HepG2 (cell line): ENCODE data around the gene GCH1. TPM values are rescaled to one million over a fixed set of nuclear protein-coding genes. Genes with fewer than 3 reads are reported as not detected.
A peak's percentile ranks its signal among the peaks of the same experiment; 100 is the strongest.

Source experiments
- ATAC-seq: fragments of 200-7000 bp; cut with Tn5 transposase; 3 replicates; pipeline ENCODE4 v1.9.1; 2020; ENCODE audit warnings: mild to moderate bottlenecking, moderate library complexity
- Bru-seq: library from RNA; stranded (reverse); fragments of 400-500 nt; gene quantifications from one replicate; lab custom pipeline; 2021; lab: Mats Ljungman, UMichigan
- BruChase-seq, 2 experiments: library from RNA; stranded (reverse); fragments of 400-500 nt; gene quantifications; one replicate each; lab custom pipeline; 2021; lab: Mats Ljungman, UMichigan
- BruUV-seq: library from RNA; stranded (reverse); fragments of 400-500 nt; replicated peaks from 2 replicates; lab custom pipeline; 2021; lab: Mats Ljungman, UMichigan
- CTCF ChIA-PET: fragments of 300-600 bp; formaldehyde crosslinking; extraction: SDS; loops from one replicate; lab custom pipeline; 2021; ENCODE audit warnings: low total read pairs, inconsistent platforms, low intra/inter-chr PET ratio; lab: Yijun Ruan, JAX
- POLR2A ChIA-PET: fragments of 350-600 bp; sonication (Branson Sonifier 250); formaldehyde crosslinking; loops from one replicate; lab custom pipeline; 2020; ENCODE audit warnings: antibody characterized with exemption, inconsistent platforms; lab: Yijun Ruan, JAX
- DNase-seq: peaks from one replicate; pipeline ENCODE4 v3.0.0-alpha.2; 2015; ENCODE audit warnings: low spot score
- FAIRE-seq: peaks from 3 replicates; lab custom pipeline; 2011; peaks lifted over from hg19 to GRCh38; lab: Jason Lieb, UNC
- H2AFZ ChIP-seq: one replicate; pipeline ENCODE4 v1.6.1; 2011; ENCODE audit warnings: low read length, inconsistent platforms
- H3K27ac ChIP-seq: fragments of 300-600 bp; 3 replicates; pipeline ENCODE4 v1.8.0; 2011; ENCODE audit warnings: mixed run types, mild to moderate bottlenecking, mixed read lengths, low read length, inconsistent platforms; ENCODE audit not compliant: insufficient read depth; ENCODE audit errors: extremely low read length
- H3K27me3 ChIP-seq, 2 experiments: fragments of 200-600 bp in 1 of 2; 2 replicates in 1 of 2; 3 replicates in 1 of 2; pipeline versions ENCODE4 v1.6.0 to v1.8.0; 2011; ENCODE audit warnings: low read length in 2 of 2, mild to moderate bottlenecking in 2 of 2, moderate library complexity in 2 of 2, inconsistent platforms in 1 of 2; ENCODE audit not compliant: insufficient read depth in 2 of 2, control insufficient read depth in 1 of 2
- H3K36me3 ChIP-seq, 2 experiments: fragments of 200-600 bp in 1 of 2; replicated peaks in 1 of 2; 2 replicates in 1 of 2; 3 replicates in 1 of 2; pipeline versions ENCODE4 v1.5.1 to v1.8.0; 2011; ENCODE audit warnings: low read length in 2 of 2, inconsistent platforms in 1 of 2; ENCODE audit not compliant: insufficient read depth in 2 of 2, control insufficient read depth in 1 of 2
- H3K4me1 ChIP-seq: 2 replicates; pipeline ENCODE4 v1.5.1; 2012; ENCODE audit warnings: low read length, inconsistent platforms; ENCODE audit not compliant: insufficient read depth
- H3K4me2 ChIP-seq: 2 replicates; pipeline ENCODE4 v1.6.0; 2011; ENCODE audit warnings: low read depth, low read length, inconsistent platforms
- H3K4me3 ChIP-seq, 3 experiments: fragments of 200-600 bp in 1 of 3; sonication (generic), shearing (Covaris generic) in 1 of 3; replicated peaks in 1 of 3; 2 replicates each; pipeline ENCODE4 v1.5.1; 2011 to 2016; ENCODE audit warnings: low read length in 3 of 3, inconsistent platforms in 2 of 3, low read depth in 2 of 3, mild to moderate bottlenecking in 2 of 3, control low read depth in 1 of 3, mixed read lengths in 1 of 3; ENCODE audit not compliant: insufficient read depth in 1 of 3
- H3K79me2 ChIP-seq: one replicate; pipeline ENCODE4 v1.6.1; 2011; ENCODE audit warnings: low read length, inconsistent platforms; ENCODE audit not compliant: insufficient read depth
- H3K9ac ChIP-seq: 2 replicates; pipeline ENCODE4 v1.6.0; 2011; ENCODE audit warnings: mild to moderate bottlenecking, low read depth, low read length, inconsistent platforms; ENCODE audit not compliant: insufficient read depth
- H3K9me3 ChIP-seq: 2 replicates; pipeline ENCODE4 v1.5.1; 2012; ENCODE audit warnings: mild to moderate bottlenecking, low read length
- H4K20me1 ChIP-seq: 2 replicates; pipeline ENCODE4 v1.6.0; 2011; ENCODE audit warnings: inconsistent platforms, mild to moderate bottlenecking, low read length, moderate library complexity; ENCODE audit not compliant: insufficient read depth
- HNRNPL ChIP-seq: fragments of 200-400 bp; formaldehyde crosslinking; IDR thresholded peaks from 2 replicates; pipeline ENCODE4 v1.6.1; 2017; ENCODE audit warnings: mild to moderate bottlenecking, low read depth, low read length
- KAT8 ChIP-seq: IDR thresholded peaks from 2 replicates; pipeline ENCODE4 v1.6.1; 2016; ENCODE audit warnings: missing genetic modification reagents, missing compliant biosample characterization
- KDM2A ChIP-seq: sonication (generic); formaldehyde crosslinking; IDR thresholded peaks from 2 replicates; pipeline ENCODE4 v1.4.0; 2020; ENCODE audit warnings: low read depth, missing genetic modification reagents, borderline replicate concordance
- NCOA5 ChIP-seq: sonication (generic); formaldehyde crosslinking; IDR thresholded peaks from 2 replicates; pipeline ENCODE4 v1.4.0; 2020; ENCODE audit warnings: missing genetic modification reagents
- NRL ChIP-seq: sonication (generic); formaldehyde crosslinking; IDR thresholded peaks from 2 replicates; pipeline ENCODE4 v1.5.0; 2020; ENCODE audit warnings: missing genetic modification reagents, mild to moderate bottlenecking, moderate library complexity, borderline replicate concordance
- PBX2 ChIP-seq: IDR thresholded peaks from 2 replicates; pipeline ENCODE4 v1.6.1; 2016; ENCODE audit warnings: control low read depth
- SALL1 ChIP-seq: sonication (generic); formaldehyde crosslinking; IDR thresholded peaks from 2 replicates; pipeline ENCODE4 v1.8.0; 2022; ENCODE audit warnings: mild to moderate bottlenecking, missing genetic modification reagents
- SYNCRIP ChIP-seq: fragments of 200-400 bp; formaldehyde crosslinking; IDR thresholded peaks from 2 replicates; pipeline ENCODE4 v1.6.1; 2018; ENCODE audit warnings: mild to moderate bottlenecking, low read depth, low read length; ENCODE audit not compliant: insufficient read depth
- TGIF2 ChIP-seq: IDR thresholded peaks from 2 replicates; pipeline ENCODE4 v1.6.1; 2016; ENCODE audit warnings: control low read depth, missing compliant biosample characterization
- ZBTB43 ChIP-seq: sonication (generic); formaldehyde crosslinking; conservative IDR thresholded peaks from 2 replicates; pipeline ENCODE4 v1.4.0; 2020; ENCODE audit warnings: missing genetic modification reagents
- ZNF101 ChIP-seq: sonication (generic); formaldehyde crosslinking; IDR thresholded peaks from 2 replicates; pipeline ENCODE4 v1.4.0; 2020; ENCODE audit warnings: mild to moderate bottlenecking, low read depth, missing genetic modification reagents, borderline replicate concordance
- ZNF44 ChIP-seq: sonication (generic); formaldehyde crosslinking; IDR thresholded peaks from 2 replicates; pipeline ENCODE4 v1.5.1; 2020; ENCODE audit warnings: mild to moderate bottlenecking, missing genetic modification reagents
- ZNF556 ChIP-seq: sonication (generic); formaldehyde crosslinking; IDR thresholded peaks from 2 replicates; pipeline ENCODE4 v1.4.0; 2020; ENCODE audit warnings: mild to moderate bottlenecking, missing genetic modification reagents, borderline replicate concordance
- ZNF570 ChIP-seq: sonication (generic); formaldehyde crosslinking; IDR thresholded peaks from 2 replicates; pipeline ENCODE4 v1.4.0; 2020; ENCODE audit warnings: mild to moderate bottlenecking, missing genetic modification reagents, borderline replicate concordance
- ZNF660 ChIP-seq: sonication (generic); formaldehyde crosslinking; IDR thresholded peaks from 2 replicates; pipeline ENCODE4 v1.5.1; 2020; ENCODE audit warnings: mild to moderate bottlenecking, low read depth, missing genetic modification reagents, borderline replicate concordance
- WGBS: methylation state at CpG from one replicate; pipeline ENCODE4 v1.1.6; 2017; ENCODE audit warnings: low lambda C conversion rate; 5-methylcytosine and 5-hydroxymethylcytosine counted together
- in situ Hi-C: cut with HindIII; loops from 2 replicates; pipeline ENCODE4 v1.10.0; 2017; ENCODE audit warnings: low pct_unique_long_range_greater_than_20kb; ENCODE audit not compliant: extremely low pct_ligation_motif_present
- intact Hi-C: fragments of 100-400 bp; cut with micrococcal nuclease; formaldehyde crosslinking; loops from one replicate; pipeline ENCODE4 v1.10.0; 2022; ENCODE audit not compliant: unreplicated experiment
- long read RNA-seq, 2 experiments: library from RNA in 1 of 2; library from polyadenylated mRNA in 1 of 2; stranded (forward) in 1 of 2; unstranded in 1 of 2; transcript quantifications; one replicate each; pipeline ENCODE4 v2.0.0, GENCODE V29; 2019 to 2022
- polyA minus RNA-seq, 3 experiments: library from RNA; depleted of rRNA, polyadenylated mRNA; stranded (reverse); fragments of >200 nt; gene quantifications; 2 replicates each; pipeline ENCODE4 v1.2.3, GENCODE V29; 2011; ENCODE audit warnings: low replicate concordance in 1 of 3
- polyA plus RNA-seq, 8 experiments: library from polyadenylated mRNA; depleted of rRNA in 3 of 8; stranded (reverse) in 7 of 8; unstranded in 1 of 8; fragments of >200 nt; fragmentation: Illumina TruSeq in 4 of 8; extraction: Trizol in 4 of 8; gene quantifications; 2 replicates each; pipeline versions ENCODE4 v1.2.1 to v1.2.3, GENCODE V29; 2011 to 2016; ENCODE audit warnings: low read depth in 4 of 8, missing spikeins in 1 of 8, mixed read lengths in 1 of 8; ENCODE audit not compliant: insufficient read depth in 1 of 8
- total RNA-seq, 5 experiments: library from RNA; depleted of rRNA; stranded (reverse); fragments of >200 nt; fragmentation: Illumina TruSeq; extraction: Trizol; gene quantifications; 2 replicates each; pipeline ENCODE4 v1.2.3, GENCODE V29; 2016; ENCODE audit warnings: low read depth in 1 of 5

GCH1 gene
- total RNA-seq (2016; rRNA removed; fragmentation: Illumina TruSeq; extraction: Trizol) (25.2 and 33.2 TPM in 2 replicates), polyA plus RNA-seq (2011; rRNA removed) (13.7 and 15.0 TPM in 2 replicates), polyA minus RNA-seq (2011; rRNA and poly(A)+ RNA removed; ENCODE audit: low replicate concordance) (7.7 and 10.6 TPM in 2 replicates), Bru-seq, nascent RNA (percentile 69 among the genes with signal in this experiment), BruChase-seq, experiment 1, labeled RNA remaining after a 6-hour chase (percentile 77 among the genes with signal in this experiment), BruChase-seq, experiment 2, labeled RNA remaining after a 2-hour chase (percentile 72 among the genes with signal in this experiment)
- 3.4 and 3.8 TPM in 2 replicates for total RNA-seq (2016; cell fraction: cytosol; rRNA removed; fragmentation: Illumina TruSeq; extraction: Trizol; ENCODE audit: low read depth)
- total RNA-seq (2016; cell fraction: insoluble cytoplasmic fraction; rRNA removed; fragmentation: Illumina TruSeq; extraction: Trizol), result 25.3 and 36.5 TPM in 2 replicates
- total RNA-seq (2016; cell fraction: membrane; rRNA removed; fragmentation: Illumina TruSeq; extraction: Trizol), result 13.8 and 15.9 TPM in 2 replicates
- 18.2 and 22.1 TPM in 2 replicates for total RNA-seq (2016; cell fraction: nucleus; rRNA removed; fragmentation: Illumina TruSeq; extraction: Trizol)
- polyA plus RNA-seq (2011; cell fraction: cytosol; rRNA removed), result 9.2 and 12.4 TPM in 2 replicates
- polyA plus RNA-seq (2011; cell fraction: nucleus; rRNA removed), result 11.5 and 13.2 TPM in 2 replicates
- 13.8 and 16.8 TPM in 2 replicates for polyA plus RNA-seq (2012)
- 2.1 and 2.3 TPM in 2 replicates for polyA plus RNA-seq (2016; cell fraction: cytosol; fragmentation: Illumina TruSeq; extraction: Trizol; ENCODE audit: low read depth)
- polyA plus RNA-seq (2016; cell fraction: insoluble cytoplasmic fraction; fragmentation: Illumina TruSeq; extraction: Trizol; ENCODE audit: low read depth), result 35.3 and 42.9 TPM in 2 replicates
- 10.6 and 11.2 TPM in 2 replicates for polyA plus RNA-seq (2016; cell fraction: membrane; fragmentation: Illumina TruSeq; extraction: Trizol; ENCODE audit: low read depth)
- 34.6 and 35.3 TPM in 2 replicates for polyA plus RNA-seq (2016; cell fraction: nucleus; fragmentation: Illumina TruSeq; extraction: Trizol; ENCODE audit: insufficient read depth, low read depth)
- 8.9 and 9.9 TPM in 2 replicates for polyA minus RNA-seq (2011; cell fraction: cytosol; rRNA and poly(A)+ RNA removed)
- 11.3 and 23.6 TPM in 2 replicates for polyA minus RNA-seq (2011; cell fraction: nucleus; rRNA and poly(A)+ RNA removed)
- long read RNA-seq, experiment 1, partial matches to known transcripts, result 0 of 7 reads
- long read RNA-seq, experiment 1, other reads (novel, unspliced or antisense), result 4 of 7 reads
- long read RNA-seq, experiment 2, partial matches to known transcripts, result 8 of 14 reads
- long read RNA-seq, experiment 2, other reads (novel, unspliced or antisense), result 2 of 14 reads

- Histone ChIP-seq H3K79me2 (peaks cover 22% of the 10 kb centered on the region), H3K4me2 (peak within 1 kb of the TSS; percentile 91), H2AFZ (peak within 1 kb of the TSS; percentile 85), H3K9me3 (no peaks in the 10 kb centered on the region), H3K27me3 (no peaks in the 10 kb centered on the region; a peak in 1 of 5 replicates), H4K20me1 (peaks cover 2% of the 10 kb centered on the region; the same call in 1 of the 2 replicates), H3K4me1 (peaks cover 33% of the 10 kb centered on the region), H3K9ac (peak within 1 kb of the TSS; percentile 84), H3K27ac (peak within 1 kb of the TSS; percentile 92), H3K4me3 (peak within 1 kb of the TSS; percentile 82 to 98 (median 93)), H3K36me3 (no peaks in the 10 kb centered on the region; a peak in 1 of 5 replicates)
- POLR2A ChIA-PET, result interaction anchor here (0.9 to 1.9 kb wide), 4 partner anchors 9 to 65 kb away, joined by 3 to 8 read pairs (median 4); no protein-coding TSS in a partner anchor
- peak; percentile 48 for FAIRE-seq
- in situ Hi-C loops (no loop called here), intact Hi-C loops (loop anchor here (5.0 to 10.0 kb wide), 4 partner anchors 40 to 338 kb away; partner anchors contain the start of gene SAMD4A)
- TSS peak; percentile 93 for BruUV-seq
- 1% methylated on average over 13 of the region's 83 CpGs for WGBS
- DNase-seq, result peak; percentile 72
- ATAC-seq, result peak; percentile 94
- CTCF ChIA-PET, result no interaction called here
- TF ChIP-seq SYNCRIP (no peak), NRL (CRISPR knock-in tag) (no peak), ZNF660 (no peak), ZNF570 (CRISPR knock-in tag) (no peak; the same call in 1 of the 2 replicates), TGIF2 (0 out of 2 replicates have a peak, but pooled peaks have one; percentile 3), KAT8 (CRISPR knock-in tag) (no peak), PBX2 (no peak), SALL1 (CRISPR knock-in tag) (peak; percentile 14; the same call in 1 of the 2 replicates), NCOA5 (CRISPR knock-in tag) (no peak), ZNF44 (no peak), HNRNPL (no peak), KDM2A (CRISPR knock-in tag) (peak; percentile 41; the same call in 1 of the 2 replicates), ZBTB43 (no peak; the same call in 1 of the 2 replicates), ZNF556 (CRISPR knock-in tag) (no peak), ZNF101 (CRISPR knock-in tag) (no peak; the same call in 1 of the 2 replicates)
These were observed at the start of gene GCH1 for GRCh38 chr14:54902521-54903420. GCH1 (minus strand) TSS chr14:54902826; CDS start chr14:54902663, 163 bp downstream.
